ENCODE results near the gene CLDN10. TPM values are rescaled to one million over a fixed set of nuclear protein-coding genes. Genes with fewer than 3 reads are reported as not detected.

The CLDN10 gene
- total RNA-seq, 1 experiment from 2014 or later: 24.7 TPM

DNA sequence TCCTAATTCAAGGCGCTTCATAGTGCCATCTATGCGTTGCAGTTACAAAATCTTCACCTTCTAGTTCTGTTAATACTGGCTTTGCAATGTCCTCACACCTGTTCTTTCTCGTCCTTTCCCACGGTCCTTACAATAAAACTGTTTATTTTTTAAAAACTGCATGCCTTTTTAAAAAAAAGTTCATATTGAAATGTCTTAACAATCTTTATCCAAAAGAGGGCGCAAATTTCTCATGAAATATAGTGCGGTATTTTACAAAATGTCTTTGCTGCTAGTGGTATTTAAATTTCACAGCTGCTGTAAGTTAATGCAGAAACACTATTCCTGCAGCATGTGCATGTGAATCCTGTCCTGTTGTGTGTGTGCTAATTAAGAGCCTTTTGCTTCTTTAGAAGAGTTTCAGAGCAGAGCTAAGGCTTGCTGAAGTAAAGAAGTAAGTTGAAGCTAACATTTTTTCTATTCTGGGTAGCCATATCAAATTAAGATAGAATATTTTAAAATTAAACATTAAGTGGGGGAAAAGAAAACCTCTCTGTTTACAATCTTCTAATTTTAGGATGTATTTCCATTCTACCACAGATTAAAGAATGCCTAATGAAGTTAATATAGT, 15.8 kb upstream of the CLDN10 start (continued):
- TF ChIP-seq, protein P1, sequence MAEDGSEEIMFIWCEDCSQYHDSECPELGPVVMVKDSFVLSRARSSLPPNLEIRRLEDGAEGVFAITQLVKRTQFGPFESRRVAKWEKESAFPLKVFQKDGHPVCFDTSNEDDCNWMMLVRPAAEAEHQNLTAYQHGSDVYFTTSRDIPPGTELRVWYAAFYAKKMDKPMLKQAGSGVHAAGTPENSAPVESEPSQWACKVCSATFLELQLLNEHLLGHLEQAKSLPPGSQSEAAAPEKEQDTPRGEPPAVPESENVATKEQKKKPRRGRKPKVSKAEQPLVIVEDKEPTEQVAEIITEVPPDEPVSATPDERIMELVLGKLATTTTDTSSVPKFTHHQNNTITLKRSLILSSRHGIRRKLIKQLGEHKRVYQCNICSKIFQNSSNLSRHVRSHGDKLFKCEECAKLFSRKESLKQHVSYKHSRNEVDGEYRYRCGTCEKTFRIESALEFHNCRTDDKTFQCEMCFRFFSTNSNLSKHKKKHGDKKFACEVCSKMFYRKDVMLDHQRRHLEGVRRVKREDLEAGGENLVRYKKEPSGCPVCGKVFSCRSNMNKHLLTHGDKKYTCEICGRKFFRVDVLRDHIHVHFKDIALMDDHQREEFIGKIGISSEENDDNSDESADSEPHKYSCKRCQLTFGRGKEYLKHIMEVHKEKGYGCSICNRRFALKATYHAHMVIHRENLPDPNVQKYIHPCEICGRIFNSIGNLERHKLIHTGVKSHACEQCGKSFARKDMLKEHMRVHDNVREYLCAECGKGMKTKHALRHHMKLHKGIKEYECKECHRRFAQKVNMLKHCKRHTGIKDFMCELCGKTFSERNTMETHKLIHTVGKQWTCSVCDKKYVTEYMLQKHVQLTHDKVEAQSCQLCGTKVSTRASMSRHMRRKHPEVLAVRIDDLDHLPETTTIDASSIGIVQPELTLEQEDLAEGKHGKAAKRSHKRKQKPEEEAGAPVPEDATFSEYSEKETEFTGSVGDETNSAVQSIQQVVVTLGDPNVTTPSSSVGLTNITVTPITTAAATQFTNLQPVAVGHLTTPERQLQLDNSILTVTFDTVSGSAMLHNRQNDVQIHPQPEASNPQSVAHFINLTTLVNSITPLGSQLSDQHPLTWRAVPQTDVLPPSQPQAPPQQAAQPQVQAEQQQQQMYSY (CRISPR knock-in tag; IDR thresholded peaks at IDR 0.05): no peak
- TF ChIP-seq NR1H2 (CRISPR knock-in tag; IDR thresholded peaks at IDR 0.05) (no peak), ELF4 (CRISPR knock-in tag; IDR thresholded peaks at IDR 0.05; ENCODE audit: low read depth) (no peak), GABPB1 (CRISPR knock-in tag; IDR thresholded peaks at IDR 0.05) (no peak), SMAD3 (CRISPR knock-in tag; IDR thresholded peaks at IDR 0.05; ENCODE audit: borderline replicate concordance) (no peak), AR (CRISPR knock-in tag; IDR thresholded peaks at IDR 0.05) (no peak), ZNF232 (CRISPR knock-in tag; IDR thresholded peaks at IDR 0.05) (no peak), ERG (CRISPR knock-in tag; IDR thresholded peaks at IDR 0.05) (no peak), JUN (CRISPR knock-in tag; IDR thresholded peaks at IDR 0.05) (no peak), SOX15 (CRISPR knock-in tag; IDR thresholded peaks at IDR 0.05) (no peak), USF1 (CRISPR knock-in tag; IDR thresholded peaks at IDR 0.05) (no peak), ZNF138 (CRISPR knock-in tag; conservative IDR thresholded peaks at IDR 0.05) (no peak)
- TF ChIP-seq, protein P2, sequence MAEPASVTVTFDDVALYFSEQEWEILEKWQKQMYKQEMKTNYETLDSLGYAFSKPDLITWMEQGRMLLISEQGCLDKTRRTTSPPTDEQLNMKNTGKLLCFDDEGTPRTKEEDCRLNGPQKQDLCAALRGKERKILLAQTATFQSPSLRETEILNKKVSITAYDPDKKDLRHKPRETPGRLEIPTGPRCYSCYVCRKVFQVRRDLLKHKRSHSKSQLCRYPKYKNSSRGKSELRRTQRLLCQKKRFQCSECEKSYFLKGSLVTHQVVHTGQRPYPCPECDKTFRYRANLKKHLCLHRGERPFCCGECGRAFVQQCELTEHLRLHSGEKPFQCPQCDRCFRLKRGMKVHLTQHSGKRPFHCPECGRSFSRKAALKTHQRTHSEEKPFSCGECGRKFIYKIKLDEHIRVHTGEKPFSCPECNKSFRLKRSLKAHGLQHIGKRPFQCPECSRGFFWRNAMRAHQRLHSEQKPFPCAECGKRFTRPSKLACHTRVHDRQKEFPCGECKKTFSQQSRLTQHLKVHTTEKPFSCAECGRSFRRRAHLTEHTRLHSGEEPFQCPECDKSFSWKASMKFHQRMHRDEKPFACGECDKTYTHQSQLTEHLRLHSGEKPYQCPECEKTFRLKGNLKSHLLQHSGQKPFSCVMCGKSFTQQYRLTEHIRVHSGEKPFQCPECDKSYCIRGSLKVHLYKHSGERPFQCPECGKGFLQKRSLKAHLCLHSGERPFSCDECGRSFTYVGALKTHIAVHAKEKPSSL (CRISPR knock-in tag; conservative IDR thresholded peaks at IDR 0.05): no peak
- TF ChIP-seq, protein P3, sequence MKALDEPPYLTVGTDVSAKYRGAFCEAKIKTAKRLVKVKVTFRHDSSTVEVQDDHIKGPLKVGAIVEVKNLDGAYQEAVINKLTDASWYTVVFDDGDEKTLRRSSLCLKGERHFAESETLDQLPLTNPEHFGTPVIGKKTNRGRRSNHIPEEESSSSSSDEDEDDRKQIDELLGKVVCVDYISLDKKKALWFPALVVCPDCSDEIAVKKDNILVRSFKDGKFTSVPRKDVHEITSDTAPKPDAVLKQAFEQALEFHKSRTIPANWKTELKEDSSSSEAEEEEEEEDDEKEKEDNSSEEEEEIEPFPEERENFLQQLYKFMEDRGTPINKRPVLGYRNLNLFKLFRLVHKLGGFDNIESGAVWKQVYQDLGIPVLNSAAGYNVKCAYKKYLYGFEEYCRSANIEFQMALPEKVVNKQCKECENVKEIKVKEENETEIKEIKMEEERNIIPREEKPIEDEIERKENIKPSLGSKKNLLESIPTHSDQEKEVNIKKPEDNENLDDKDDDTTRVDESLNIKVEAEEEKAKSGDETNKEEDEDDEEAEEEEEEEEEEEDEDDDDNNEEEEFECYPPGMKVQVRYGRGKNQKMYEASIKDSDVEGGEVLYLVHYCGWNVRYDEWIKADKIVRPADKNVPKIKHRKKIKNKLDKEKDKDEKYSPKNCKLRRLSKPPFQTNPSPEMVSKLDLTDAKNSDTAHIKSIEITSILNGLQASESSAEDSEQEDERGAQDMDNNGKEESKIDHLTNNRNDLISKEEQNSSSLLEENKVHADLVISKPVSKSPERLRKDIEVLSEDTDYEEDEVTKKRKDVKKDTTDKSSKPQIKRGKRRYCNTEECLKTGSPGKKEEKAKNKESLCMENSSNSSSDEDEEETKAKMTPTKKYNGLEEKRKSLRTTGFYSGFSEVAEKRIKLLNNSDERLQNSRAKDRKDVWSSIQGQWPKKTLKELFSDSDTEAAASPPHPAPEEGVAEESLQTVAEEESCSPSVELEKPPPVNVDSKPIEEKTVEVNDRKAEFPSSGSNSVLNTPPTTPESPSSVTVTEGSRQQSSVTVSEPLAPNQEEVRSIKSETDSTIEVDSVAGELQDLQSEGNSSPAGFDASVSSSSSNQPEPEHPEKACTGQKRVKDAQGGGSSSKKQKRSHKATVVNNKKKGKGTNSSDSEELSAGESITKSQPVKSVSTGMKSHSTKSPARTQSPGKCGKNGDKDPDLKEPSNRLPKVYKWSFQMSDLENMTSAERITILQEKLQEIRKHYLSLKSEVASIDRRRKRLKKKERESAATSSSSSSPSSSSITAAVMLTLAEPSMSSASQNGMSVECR (CRISPR knock-in tag; IDR thresholded peaks at IDR 0.05; ENCODE audit: borderline replicate concordance): no peak

All from WTC11 (cell line).